Colonic mucosa (tissue), 4 donors: ENCODE results near the gene C10orf53. TPM values are rescaled to one million over a fixed set of nuclear protein-coding genes. Genes with fewer than 3 reads are reported as not detected.

Source experiments
- DNase-seq: peaks from one replicate; pipeline ENCODE4 v3.0.0-alpha.2; 2020
- H3K27ac ChIP-seq: fragments of 200-600 bp; one replicate; pipeline ENCODE4 v1.8.0; 2021
- H3K27me3 ChIP-seq: fragments of 200-600 bp; one replicate; pipeline ENCODE4 v1.8.0; 2021
- H3K36me3 ChIP-seq: fragments of 200-600 bp; one replicate; pipeline ENCODE4 v1.8.0; 2021
- H3K4me1 ChIP-seq: fragments of 200-600 bp; one replicate; pipeline ENCODE4 v1.8.0; 2021; ENCODE audit warnings: mild to moderate bottlenecking
- H3K4me3 ChIP-seq: fragments of 200-600 bp; one replicate; pipeline ENCODE4 v1.8.0; 2021
- H3K9ac ChIP-seq, 2 donors: one replicate each; pipeline ENCODE4 v1.7.0; 2013; ENCODE audit warnings: control low read depth in 2 of 2, low read depth in 2 of 2, low read length in 2 of 2
- H3K9me3 ChIP-seq: fragments of 200-600 bp; one replicate; pipeline ENCODE4 v1.8.0; 2021
- CTCF ChIP-seq: fragments of 200-600 bp; IDR thresholded peaks from one replicate; pipeline ENCODE4 v1.8.0; 2022; ENCODE audit warnings: antibody characterized with exemption, mild to moderate bottlenecking
- intact Hi-C: fragments of 100-400 bp; cut with DNase I; formaldehyde crosslinking; loops from one replicate; pipeline ENCODE4 v1.14.1; 2022
- total RNA-seq, 2 donors: library from RNA; stranded (reverse); fragmentation: NEBNext Ultra II Directional in 1 of 2; extraction: Animal tissue kit (Norgen Biotek cat#: 25700) in 1 of 2; gene quantifications; one replicate each; pipeline ENCODE4 v1.2.1, GENCODE V29; 2021
- donor health status: healthy.
- donor health status: DM: no; HTN: no; CAD: no.
- donor health status: DM: no; HTN: no; CAD: no.

C10orf53 gene
- total RNA-seq, 2 donors from 2014 or later = not detected

GRCh38 chr10:49688261-49688846, 8.9 kb downstream of the C10orf53 start:
- Histone ChIP-seq H3K9me3 (no peaks in the 10 kb centered on the region), H3K36me3 (no peaks in the 10 kb centered on the region), H3K27ac (no peak overlapping the region), H3K27me3 (peaks cover 3% of the 10 kb centered on the region), H3K9ac (no peak overlapping the region), H3K4me3 (no peak overlapping the region), H3K4me1 (no peaks in the 10 kb centered on the region)
- TF ChIP-seq CTCF = no peak
- DNase-seq = no peak
- intact Hi-C loops = no loop called here

GRCh38 chr10:49688920-49689319, 9.5 kb downstream of the C10orf53 start:
- no peak for DNase-seq
- H3K4me1 ChIP-seq = no peaks in the 10 kb centered on the region
- no peak overlapping the region for H3K4me3 ChIP-seq
- intact Hi-C loops = no loop called here
- H3K9me3 ChIP-seq = no peaks in the 10 kb centered on the region
- TF ChIP-seq CTCF = no peak
- H3K27me3 ChIP-seq = peaks cover 3% of the 10 kb centered on the region
- H3K27ac ChIP-seq = no peak overlapping the region
- H3K9ac ChIP-seq = no peak overlapping the region
- H3K36me3 ChIP-seq = no peaks in the 10 kb centered on the region

- peaks cover 3% of the 10 kb centered on the region for H3K27me3 ChIP-seq
- intact Hi-C loops = no loop called here
- DNase-seq = no peak
- no peak overlapping the region for H3K9ac ChIP-seq
- H3K27ac ChIP-seq = no peak overlapping the region
- no peak overlapping the region for H3K4me3 ChIP-seq
- TF ChIP-seq CTCF = no peak
- H3K9me3 ChIP-seq = no peaks in the 10 kb centered on the region
- no peaks in the 10 kb centered on the region for H3K36me3 ChIP-seq
- H3K4me1 ChIP-seq = no peaks in the 10 kb centered on the region
These were observed 10.5 kb downstream of the C10orf53 start for GRCh38 chr10:49689882-49690510.

GRCh38 chr10:49690698-49691356, 11.4 kb downstream of the C10orf53 start:
- H3K4me3 ChIP-seq = no peak overlapping the region
- intact Hi-C loops = no loop called here
- H3K9ac ChIP-seq = no peak overlapping the region
- no peaks in the 10 kb centered on the region for H3K9me3 ChIP-seq
- H3K36me3 ChIP-seq = no peaks in the 10 kb centered on the region
- TF ChIP-seq CTCF = no peak
- H3K27ac ChIP-seq = no peak overlapping the region
- no peak for DNase-seq
- H3K4me1 ChIP-seq = no peaks in the 10 kb centered on the region
- peaks cover 3% of the 10 kb centered on the region for H3K27me3 ChIP-seq

- H3K36me3 ChIP-seq = no peaks in the 10 kb centered on the region
- peaks cover 3% of the 10 kb centered on the region for H3K27me3 ChIP-seq
- no peak for DNase-seq
- H3K27ac ChIP-seq = no peak overlapping the region
- no peak overlapping the region for H3K9ac ChIP-seq
- TF ChIP-seq CTCF = no peak
- H3K9me3 ChIP-seq = no peaks in the 10 kb centered on the region
- intact Hi-C loops = no loop called here
- no peaks in the 10 kb centered on the region for H3K4me1 ChIP-seq
- no peak overlapping the region for H3K4me3 ChIP-seq
These were observed 12.1 kb downstream of the C10orf53 start for GRCh38 chr10:49691588-49691987.
